Large intestine (tissue), 3 donors: ENCODE results near the gene ITGB3. TPM values are rescaled to one million over a fixed set of nuclear protein-coding genes. Genes with fewer than 3 reads are reported as not detected.
"Not testable (repeated sequence)": the region's sequence is repeated elsewhere in the genome, so short reads cannot be mapped to it uniquely, and the experiment has no call there.

Experiments
- DNase-seq, 2 donors: peaks; one replicate each; pipeline versions ENCODE4 v3.0.0 to v3.0.0-alpha.2; 2013
- H3K27ac ChIP-seq: one replicate; pipeline ENCODE4 v1.5.1; 2013; ENCODE audit warnings: low read length
- H3K27me3 ChIP-seq: 2 replicates; pipeline ENCODE4 v1.6.1; 2013; ENCODE audit warnings: low read length; ENCODE audit not compliant: control insufficient read depth, insufficient read depth
- H3K36me3 ChIP-seq: 2 replicates; pipeline ENCODE4 v1.6.1; 2013; ENCODE audit warnings: low read length; ENCODE audit not compliant: control insufficient read depth, insufficient read depth
- H3K4me1 ChIP-seq: one replicate; pipeline ENCODE4 v1.6.1; 2013; ENCODE audit warnings: low read length; ENCODE audit not compliant: control insufficient read depth, insufficient read depth
- H3K4me3 ChIP-seq: one replicate; pipeline ENCODE4 v1.5.1; 2013; ENCODE audit warnings: low read length
- H3K9me3 ChIP-seq: one replicate; pipeline ENCODE4 v1.6.1; 2013; ENCODE audit warnings: mild to moderate bottlenecking, low read depth, low read length, moderate library complexity; ENCODE audit not compliant: control insufficient read depth
- WGBS: methylation state at CpG from one replicate; pipeline ENCODE4 v1.1.5; 2013; ENCODE audit warnings: low lambda C conversion rate; ENCODE audit not compliant: insufficient coverage; 5-methylcytosine and 5-hydroxymethylcytosine counted together
- polyA plus RNA-seq: library from polyadenylated mRNA; unstranded; fragments of 120-200 nt; gene quantifications from one replicate; pipeline ENCODE4 v1.2.1, GENCODE V29; 2013

The ITGB3 gene
- polyA plus RNA-seq, 1 donor, result 5.6 TPM

DNA sequence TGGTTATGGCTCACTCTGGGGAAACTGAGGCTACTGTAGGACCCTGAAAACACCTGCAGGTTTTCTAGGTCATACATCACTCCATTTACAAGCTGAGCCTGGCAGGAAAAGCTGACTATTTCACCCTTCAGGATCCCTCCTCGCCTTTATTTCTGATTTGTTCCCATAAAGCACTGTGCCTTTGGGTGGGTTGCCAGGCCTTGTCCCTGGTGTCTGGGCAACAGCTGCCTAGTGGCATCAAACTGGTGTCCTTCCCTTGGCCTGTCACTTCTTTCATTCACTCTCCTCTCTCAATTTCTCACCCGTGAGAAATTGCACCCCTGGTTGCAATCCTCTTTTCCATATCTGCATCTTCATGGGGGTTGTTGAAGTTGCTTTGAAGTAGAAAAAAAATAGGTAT is 42.8 kb upstream of the ITGB3 start:
- H3K27ac ChIP-seq, result no peak overlapping the region
- DNase-seq, result no peak
- no peaks in the 10 kb centered on the region for H3K9me3 ChIP-seq
- H3K27me3 ChIP-seq, result no peaks in the 10 kb centered on the region
- no peak overlapping the region for H3K4me3 ChIP-seq
- no CpG with 5 or more reads among the region's 2 CpGs for WGBS
- H3K36me3 ChIP-seq, result no peaks in the 10 kb centered on the region
- peaks cover 6% of the 10 kb centered on the region for H3K4me1 ChIP-seq

GRCh38 chr17:47212458-47212857 is 41.2 kb upstream of the ITGB3 start:
- H3K9me3 ChIP-seq, result no peaks in the 10 kb centered on the region
- peaks cover 3% of the 10 kb centered on the region for H3K4me1 ChIP-seq
- WGBS, result 50% methylated on average over 1 of the region's 2 CpGs
- H3K27me3 ChIP-seq, result no peaks in the 10 kb centered on the region
- H3K36me3 ChIP-seq, result no peaks in the 10 kb centered on the region
- no peak overlapping the region for H3K27ac ChIP-seq
- no peak for DNase-seq
- H3K4me3 ChIP-seq, result no peak overlapping the region

GRCh38 chr17:47213540-47213939 is 40.1 kb upstream of the ITGB3 start:
- DNase-seq, result no peak
- peaks cover 3% of the 10 kb centered on the region for H3K4me1 ChIP-seq
- no CpG with 5 or more reads among the region's 4 CpGs for WGBS
- H3K4me3 ChIP-seq, result no peak overlapping the region
- H3K36me3 ChIP-seq, result no peaks in the 10 kb centered on the region
- H3K27me3 ChIP-seq, result no peaks in the 10 kb centered on the region
- H3K27ac ChIP-seq, result no peak overlapping the region
- no peaks in the 10 kb centered on the region for H3K9me3 ChIP-seq

DNA sequence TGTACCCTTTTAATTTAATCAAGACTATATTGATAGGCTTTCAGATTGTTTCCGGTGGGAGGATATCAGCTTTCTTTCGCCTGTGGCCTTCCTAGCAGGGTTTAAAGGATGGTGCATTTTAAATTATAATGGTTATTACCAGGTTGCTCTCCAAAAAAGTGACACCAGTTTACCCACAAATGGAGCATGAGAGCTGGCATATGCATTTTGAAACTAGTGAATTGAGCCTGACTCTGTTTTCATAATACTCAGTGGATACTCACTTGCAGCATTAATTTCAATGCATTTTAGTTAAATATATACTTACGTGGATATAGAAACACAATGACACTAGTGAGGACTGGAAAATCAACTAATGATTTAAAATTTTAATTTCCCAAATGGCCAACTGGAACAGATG is 38.7 kb upstream of the ITGB3 start:
- 100% methylated on average over 1 of the region's 3 CpGs for WGBS
- Histone ChIP-seq H3K27me3 (no peaks in the 10 kb centered on the region), H3K9me3 (no peaks in the 10 kb centered on the region), H3K36me3 (no peaks in the 10 kb centered on the region), H3K4me3 (no peak overlapping the region), H3K27ac (no peak overlapping the region), H3K4me1 (peaks cover 12% of the 10 kb centered on the region)
- no peak for DNase-seq

DNA sequence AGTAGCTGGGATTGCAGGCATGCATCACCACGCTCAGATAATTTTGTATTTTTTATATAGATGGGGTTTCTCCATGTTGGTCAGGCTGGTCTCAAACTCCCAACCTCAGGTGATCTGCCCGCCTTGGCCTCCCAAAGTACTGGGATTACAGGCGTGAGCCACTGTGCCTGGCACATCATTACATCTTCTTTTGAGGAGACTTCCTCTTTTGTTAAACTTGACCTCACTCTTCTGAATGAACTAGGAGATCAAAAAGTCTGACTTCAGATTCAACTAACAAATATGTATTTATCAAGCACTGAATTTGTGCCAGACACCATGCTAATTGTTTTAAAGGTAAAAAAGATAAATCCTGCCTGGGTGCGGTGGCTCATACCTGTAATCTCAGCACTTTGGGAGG is 36.8 kb upstream of the ITGB3 start:
- peaks cover 17% of the 10 kb centered on the region for H3K4me1 ChIP-seq
- H3K4me3 ChIP-seq, H3K27ac ChIP-seq, H3K36me3 ChIP-seq, H3K9me3 ChIP-seq, H3K27me3 ChIP-seq, DNase-seq: not testable (repeated sequence)
- WGBS, result no CpG with 5 or more reads among the region's 4 CpGs

- H3K4me1 ChIP-seq, result peaks cover 21% of the 10 kb centered on the region
- not testable (repeated sequence) for H3K36me3 ChIP-seq, DNase-seq, H3K27me3 ChIP-seq, H3K9me3 ChIP-seq, H3K27ac ChIP-seq, H3K4me3 ChIP-seq
- no CpG with 5 or more reads among the region's 2 CpGs for WGBS
These were observed 36.3 kb upstream of the ITGB3 start for GRCh38 chr17:47217279-47217678.

DNA sequence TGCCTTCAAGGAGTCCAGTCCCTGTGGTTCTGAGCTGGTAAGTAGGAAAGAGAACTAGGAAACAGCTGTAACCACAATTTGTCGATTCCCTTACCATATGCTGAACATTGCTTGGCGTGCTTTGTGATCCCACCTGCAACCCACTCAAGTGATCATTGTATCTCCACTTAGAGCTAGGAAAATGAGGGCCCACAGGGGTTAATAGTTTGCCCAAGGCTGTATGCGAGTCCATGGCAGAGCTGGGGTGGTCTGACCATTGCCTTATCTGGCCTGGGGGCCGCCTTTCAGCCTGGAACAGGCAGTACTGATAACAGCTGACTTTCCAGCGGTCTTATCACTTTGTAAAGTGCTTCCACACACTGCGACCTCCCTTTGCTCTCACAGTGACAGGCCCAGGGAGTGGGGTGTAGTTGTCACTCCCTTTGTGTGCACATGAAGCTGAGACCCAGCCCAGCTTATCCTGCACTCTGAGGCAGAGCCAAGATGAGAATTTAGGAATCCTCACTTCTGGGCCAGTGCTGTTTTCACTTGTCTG is 34.7 kb upstream of the ITGB3 start:
- Histone ChIP-seq H3K27me3 (no peaks in the 10 kb centered on the region), H3K36me3 (no peaks in the 10 kb centered on the region), H3K4me3 (no peak overlapping the region), H3K27ac (no peak overlapping the region), H3K9me3 (peaks cover under 1% of the 10 kb centered on the region), H3K4me1 (peaks cover 33% of the 10 kb centered on the region)
- peak in 1 of 2 donors; percentile 40 for DNase-seq
- WGBS, result no CpG with 5 or more reads among the region's 6 CpGs

- Histone ChIP-seq H3K27me3 (no peaks in the 10 kb centered on the region), H3K36me3 (no peaks in the 10 kb centered on the region), H3K4me3 (no peak overlapping the region), H3K27ac (no peak overlapping the region), H3K9me3 (peaks cover 5% of the 10 kb centered on the region), H3K4me1 (peaks cover 33% of the 10 kb centered on the region)
- WGBS, result no CpG with 5 or more reads among the region's 21 CpGs
- no peak for DNase-seq
These were observed 33.8 kb upstream of the ITGB3 start for GRCh38 chr17:47219621-47220475.

- DNase-seq, result no peak
- Histone ChIP-seq H3K4me1 (peaks cover 33% of the 10 kb centered on the region), H3K9me3 (peaks cover 5% of the 10 kb centered on the region), H3K4me3 (no peak overlapping the region), H3K27me3 (no peaks in the 10 kb centered on the region), H3K36me3 (no peaks in the 10 kb centered on the region), H3K27ac (no peak overlapping the region)
- 17% methylated on average over 1 of the region's 7 CpGs for WGBS
These were observed 33.1 kb upstream of the ITGB3 start for GRCh38 chr17:47220531-47220999.

DNA sequence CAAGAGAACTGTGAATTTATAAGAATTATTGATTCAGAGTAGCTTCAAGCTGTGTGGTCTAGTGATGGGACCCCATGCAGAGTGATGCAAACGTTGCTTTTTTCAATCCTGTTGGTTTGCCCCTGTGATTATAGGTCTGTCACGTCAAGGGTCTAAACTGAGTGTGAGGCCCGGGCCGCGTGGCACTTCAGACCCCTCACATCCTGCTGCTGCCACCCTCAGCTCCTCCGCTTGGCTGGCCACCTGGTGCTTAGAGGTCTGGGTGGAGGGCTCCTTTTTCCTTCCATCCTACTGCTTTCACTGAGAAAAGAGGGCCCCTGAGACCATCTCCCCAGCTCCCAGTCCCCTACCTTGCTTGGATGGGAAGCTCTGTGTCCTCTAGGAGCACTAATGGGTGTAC is 32.5 kb upstream of the ITGB3 start:
- peaks cover 33% of the 10 kb centered on the region for H3K4me1 ChIP-seq
- no peak overlapping the region for H3K27ac ChIP-seq
- H3K27me3 ChIP-seq, result no peaks in the 10 kb centered on the region
- no peak for DNase-seq
- H3K9me3 ChIP-seq, result peaks cover 5% of the 10 kb centered on the region
- no CpG with 5 or more reads among the region's 6 CpGs for WGBS
- no peaks in the 10 kb centered on the region for H3K36me3 ChIP-seq
- H3K4me3 ChIP-seq, result no peak overlapping the region
